H1 (cell line): ENCODE measurements around the gene VIM.

ENCODE experiments used
- BACH1 ChIP-seq: IDR thresholded peaks from 2 replicates; pipeline ENCODE4 v1.6.1; 2012; ENCODE audit warnings: low read length, improper control_type of control experiment
- EZH2 ChIP-seq: fragments of 200-600 bp; sonication (generic); IDR thresholded peaks from 2 replicates; pipeline ENCODE4 v1.7.1; 2012; ENCODE audit warnings: low read depth, mild to moderate bottlenecking, moderate library complexity, low read length, inconsistent platforms; ENCODE audit not compliant: severe bottlenecking
- POLR2A ChIP-seq, 2 experiments: IDR thresholded peaks; 1 replicate in 1 of 2; 2 replicates in 1 of 2; pipeline ENCODE4 v1.6.1; 2011; ENCODE audit warnings: low read depth in 2 of 2, low read length in 2 of 2, mild to moderate bottlenecking in 2 of 2; ENCODE audit errors: control extremely low read depth in 1 of 2
- POLR2AphosphoS5 ChIP-seq: IDR thresholded peaks from 2 replicates; pipeline ENCODE4 v1.6.1; 2011; ENCODE audit warnings: low read depth, low read length
- TF ChIP-seq, protein P1 (sequence below), 3 experiments: IDR thresholded peaks; 1 replicate in 2 of 3; 2 replicates in 1 of 3; pipeline versions ENCODE4 v1.5.1 to v1.6.1; 2011; ENCODE audit warnings: low read length in 3 of 3, mild to moderate bottlenecking in 3 of 3, inconsistent platforms in 2 of 3, low read depth in 1 of 3, moderate library complexity in 1 of 3; ENCODE audit not compliant: insufficient read depth in 1 of 3; ENCODE audit errors: control extremely low read depth in 1 of 3

DNA sequence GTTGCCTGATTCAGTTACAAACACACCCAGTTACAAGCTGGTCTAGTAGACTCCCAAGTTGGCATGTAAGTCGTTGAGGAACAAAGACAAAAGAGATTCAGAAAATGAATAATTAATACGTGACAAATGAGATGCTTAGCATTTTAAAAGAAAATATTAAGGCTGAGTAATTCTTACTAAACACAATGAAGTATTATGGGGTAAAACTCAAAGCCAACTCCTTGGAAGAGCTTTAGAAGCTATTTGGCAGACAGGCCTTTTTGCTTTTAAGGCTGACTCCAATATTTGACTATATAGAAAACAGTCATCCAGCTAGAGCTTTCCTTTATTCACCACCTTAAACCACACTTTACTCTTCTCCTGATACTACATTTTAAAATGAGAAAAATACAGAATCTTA, 32.0 kb upstream of the VIM start:
- TF ChIP-seq, protein P1, sequence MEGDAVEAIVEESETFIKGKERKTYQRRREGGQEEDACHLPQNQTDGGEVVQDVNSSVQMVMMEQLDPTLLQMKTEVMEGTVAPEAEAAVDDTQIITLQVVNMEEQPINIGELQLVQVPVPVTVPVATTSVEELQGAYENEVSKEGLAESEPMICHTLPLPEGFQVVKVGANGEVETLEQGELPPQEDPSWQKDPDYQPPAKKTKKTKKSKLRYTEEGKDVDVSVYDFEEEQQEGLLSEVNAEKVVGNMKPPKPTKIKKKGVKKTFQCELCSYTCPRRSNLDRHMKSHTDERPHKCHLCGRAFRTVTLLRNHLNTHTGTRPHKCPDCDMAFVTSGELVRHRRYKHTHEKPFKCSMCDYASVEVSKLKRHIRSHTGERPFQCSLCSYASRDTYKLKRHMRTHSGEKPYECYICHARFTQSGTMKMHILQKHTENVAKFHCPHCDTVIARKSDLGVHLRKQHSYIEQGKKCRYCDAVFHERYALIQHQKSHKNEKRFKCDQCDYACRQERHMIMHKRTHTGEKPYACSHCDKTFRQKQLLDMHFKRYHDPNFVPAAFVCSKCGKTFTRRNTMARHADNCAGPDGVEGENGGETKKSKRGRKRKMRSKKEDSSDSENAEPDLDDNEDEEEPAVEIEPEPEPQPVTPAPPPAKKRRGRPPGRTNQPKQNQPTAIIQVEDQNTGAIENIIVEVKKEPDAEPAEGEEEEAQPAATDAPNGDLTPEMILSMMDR (IDR thresholded peaks at IDR 0.05; ENCODE audit: control extremely low read depth in 1 of 3, insufficient read depth in 1 of 3, low read depth in 1 of 3, low read length in 3 of 3), result no peak
- TF ChIP-seq BACH1, result no peak
- no peak for TF ChIP-seq EZH2
- TF ChIP-seq POLR2AphosphoS5, result no peak
- no peak for TF ChIP-seq POLR2A (IDR thresholded peaks at IDR 0.05; ENCODE audit: control extremely low read depth in 1 of 2, low read depth in 2 of 2, low read length in 2 of 2)
